HL-60/S4 treated with phorbol 12-myristate 13-acetate at 8.2 ng/mL for 4 days and 3 days (cell line): ENCODE data around the gene HSF2BP.
"Not testable (repeated sequence)": the region's sequence is repeated elsewhere in the genome, so short reads cannot be mapped to it uniquely, and the experiment has no call there.

Source experiments
- in situ Hi-C: fragments of 300-500 bp; cut with MboI; formaldehyde crosslinking; loops from 2 replicates; pipeline ENCODE4 v1.15.0; 2022; ENCODE audit warnings: low sequenced_read_pairs

Gene HSF2BP

DNA sequence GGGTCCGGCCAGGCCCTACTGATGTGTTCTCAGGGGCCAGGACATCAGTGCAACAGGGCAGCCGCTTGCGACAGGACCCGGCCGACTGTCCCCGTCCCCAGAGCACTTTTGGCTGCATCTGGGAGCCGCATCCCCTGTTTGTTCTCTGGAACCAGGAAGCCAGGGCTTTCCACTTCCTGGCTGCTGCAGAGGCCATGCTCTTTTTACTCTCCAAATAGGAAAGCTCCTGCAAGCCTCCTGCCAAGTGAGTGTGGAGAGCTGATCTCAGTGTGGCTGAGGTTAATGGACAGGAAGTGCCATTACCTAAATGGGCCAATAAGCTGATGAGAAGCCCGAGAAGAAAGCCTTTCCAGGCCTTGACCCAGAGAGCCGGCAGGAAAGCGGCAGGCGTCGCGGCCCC lies 180.1 kb downstream of the HSF2BP start:
- in situ Hi-C loops: not testable (repeated sequence)
